Hematopoietic multipotent progenitor cell treated with erythropoietin and hydrocortisone succinate and interleukin-3 and kit ligand, for 6 days (in vitro differentiated cells): Measurements from ENCODE around the gene ADAMTSL3.

Experiments used
- DNase-seq: peaks from one replicate; pipeline ENCODE4 v3.0.0-alpha.2; 2015

The ADAMTSL3 gene

GRCh38 chr15:83892498-83892897, 238.6 kb downstream of the ADAMTSL3 start:
- no peak for DNase-seq

GRCh38 chr15:83893308-83893707, 239.4 kb downstream of the ADAMTSL3 start:
- DNase-seq, result no peak

GRCh38 chr15:83897037-83897436, 243.1 kb downstream of the ADAMTSL3 start:
- no peak for DNase-seq

GRCh38 chr15:83898361-83898760, 244.4 kb downstream of the ADAMTSL3 start:
- DNase-seq, result no peak

- no peak for DNase-seq
These were observed 245.7 kb downstream of the ADAMTSL3 start for GRCh38 chr15:83899670-83900069.

GRCh38 chr15:83904107-83905040, 250.5 kb downstream of the ADAMTSL3 start:
- DNase-seq, result no peak

GRCh38 chr15:83905556-83906273, 251.8 kb downstream of the ADAMTSL3 start:
- no peak for DNase-seq

GRCh38 chr15:83911345-83911744, 257.4 kb downstream of the ADAMTSL3 start:
- DNase-seq, result no peak

- DNase-seq, result no peak
These were observed 258.4 kb downstream of the ADAMTSL3 start for GRCh38 chr15:83912343-83912742.

- no peak for DNase-seq
These were observed 259.2 kb downstream of the ADAMTSL3 start for GRCh38 chr15:83913034-83913632.

GRCh38 chr15:83914906-83915305, 261.0 kb downstream of the ADAMTSL3 start:
- DNase-seq, result no peak

GRCh38 chr15:83917432-83917831, 263.5 kb downstream of the ADAMTSL3 start:
- DNase-seq, result no peak

- DNase-seq, result no peak
These were observed 264.1 kb downstream of the ADAMTSL3 start for GRCh38 chr15:83918011-83918410.

- no peak for DNase-seq
These were observed 265.5 kb downstream of the ADAMTSL3 start for GRCh38 chr15:83919319-83919830.

- no peak for DNase-seq
These were observed 266.1 kb downstream of the ADAMTSL3 start for GRCh38 chr15:83919978-83920510.

GRCh38 chr15:83922649-83923294, 268.8 kb downstream of the ADAMTSL3 start:
- DNase-seq, result no peak

- DNase-seq, result no peak
These were observed 272.2 kb downstream of the ADAMTSL3 start for GRCh38 chr15:83926116-83926515.

- no peak for DNase-seq
These were observed 273.9 kb downstream of the ADAMTSL3 start for GRCh38 chr15:83927704-83928391.

GRCh38 chr15:83928392-83928734, 274.4 kb downstream of the ADAMTSL3 start:
- DNase-seq, result no peak

GRCh38 chr15:83928878-83929418, 275.0 kb downstream of the ADAMTSL3 start:
- DNase-seq, result no peak

- no peak for DNase-seq
These were observed 275.7 kb downstream of the ADAMTSL3 start for GRCh38 chr15:83929619-83930018.
